ENCODE results near the gene AKAP8. TPM values are rescaled to one million over a fixed set of nuclear protein-coding genes. Genes with fewer than 3 reads are reported as not detected.
"Not testable (repeated sequence)": the region's sequence is repeated elsewhere in the genome, so short reads cannot be mapped to it uniquely, and the experiment has no call there.

The AKAP8 gene
- total RNA-seq, 3 donors from 2014 or later = 83.0 to 88.8 (median 88.0) TPM

DNA sequence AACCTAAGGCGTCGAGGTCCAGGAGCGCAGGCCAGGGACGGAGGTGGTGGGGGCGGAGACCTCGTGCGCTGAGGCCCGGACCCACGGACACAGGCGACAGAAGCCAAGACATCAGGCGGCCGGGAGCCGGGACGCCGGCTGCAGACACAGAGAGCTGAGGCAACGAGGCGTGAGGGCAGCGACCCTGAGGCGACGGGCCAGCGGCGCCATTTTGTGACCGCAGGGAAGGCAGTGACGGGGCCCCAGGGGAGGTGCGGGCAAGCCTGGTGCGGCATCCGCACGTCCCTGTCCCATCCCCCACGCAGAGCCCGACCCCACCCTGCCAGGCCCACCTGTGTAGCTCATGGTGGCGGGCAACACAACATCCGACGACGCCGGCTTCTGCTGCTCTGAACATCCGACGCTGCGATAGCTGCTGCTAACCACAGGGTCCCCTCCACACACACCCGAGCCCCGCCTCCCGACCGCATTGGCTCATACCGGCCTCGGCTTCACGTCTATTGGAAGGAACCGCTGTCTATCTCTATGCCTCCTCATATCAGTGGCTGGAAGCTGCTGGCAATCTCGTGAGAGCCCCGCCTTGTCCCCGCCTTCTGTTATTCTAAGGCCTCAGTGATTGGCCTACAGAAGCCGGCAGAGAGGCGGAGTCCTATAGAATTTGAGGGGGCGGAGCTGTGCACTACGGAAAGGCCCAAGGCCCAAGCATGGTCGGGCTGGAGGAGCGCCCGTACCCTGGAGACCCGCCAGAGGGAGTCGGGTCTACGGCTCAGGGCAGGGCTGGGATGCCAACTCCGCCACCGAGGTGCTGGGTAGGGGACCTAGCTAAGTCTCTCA is 39.2 kb upstream of the AKAP8 start, which contains the start of gene AKAP8L:
AKAP8L (minus strand) TSS at position 410 of the 834 bp plus-strand sequence; CDS start at position 345, 65 bp downstream.
- peaks cover 24% of the 10 kb centered on the region for H3K36me3 Mint-ChIP-seq (ENCODE audit: insufficient read depth)
- H3K4me3 Mint-ChIP-seq = peak within 1 kb of the TSS; percentile 94
- H3K4me1 Mint-ChIP-seq (ENCODE audit: low read depth) = peaks cover 42% of the 10 kb centered on the region
- no peaks in the 10 kb centered on the region for H3K9me3 Mint-ChIP-seq
- no peaks in the 10 kb centered on the region for H3K27me3 Mint-ChIP-seq (ENCODE audit: low read depth)
- peak; percentile 94 to 96 for ATAC-seq
- DNase-seq = peak; percentile 97

DNA sequence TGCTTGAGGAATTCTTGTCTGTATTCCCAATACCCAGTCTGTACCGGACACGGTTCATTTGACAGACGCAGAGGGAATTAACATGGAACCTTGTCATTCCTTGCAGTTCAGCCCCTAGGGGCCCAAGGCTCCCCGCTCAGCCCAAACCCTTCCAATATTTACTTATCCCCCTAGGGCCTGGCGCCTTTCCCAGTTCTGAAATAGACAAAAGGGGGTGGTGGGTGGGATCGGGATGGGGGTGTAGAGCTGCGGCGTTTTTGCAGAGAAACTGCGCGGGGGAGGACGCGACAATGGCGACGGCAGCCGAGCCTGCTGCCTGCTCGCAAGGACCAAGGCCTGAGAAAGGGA is 38.6 kb upstream of the AKAP8 start:
- DNase-seq = no peak
- no peak for ATAC-seq
- no peaks in the 10 kb centered on the region for H3K9me3 Mint-ChIP-seq
- peaks cover 22% of the 10 kb centered on the region for H3K36me3 Mint-ChIP-seq (ENCODE audit: insufficient read depth)
- H3K4me3 Mint-ChIP-seq = peak overlapping the region; percentile 94
- H3K27me3 Mint-ChIP-seq (ENCODE audit: low read depth) = no peaks in the 10 kb centered on the region
- peaks cover 47% of the 10 kb centered on the region for H3K4me1 Mint-ChIP-seq (ENCODE audit: low read depth)

GRCh38 chr19:15417699-15418098 is 38.1 kb upstream of the AKAP8 start:
- Mint-ChIP-seq H3K27me3 (ENCODE audit: low read depth) (no peaks in the 10 kb centered on the region), H3K9me3 (no peaks in the 10 kb centered on the region), H3K4me3 (peak overlapping the region; percentile 94), H3K4me1 (ENCODE audit: low read depth) (peaks cover 52% of the 10 kb centered on the region), H3K36me3 (ENCODE audit: insufficient read depth) (peaks cover 20% of the 10 kb centered on the region)
- ATAC-seq (no peak), DNase-seq (no peak)

- H3K4me3 Mint-ChIP-seq = no peak overlapping the region
- ATAC-seq (no peak), DNase-seq (no peak)
- H3K9me3 Mint-ChIP-seq = no peaks in the 10 kb centered on the region
- H3K36me3 Mint-ChIP-seq (ENCODE audit: insufficient read depth) = peaks cover 13% of the 10 kb centered on the region
- H3K4me1 Mint-ChIP-seq (ENCODE audit: low read depth) = peaks cover 47% of the 10 kb centered on the region
- H3K27me3 Mint-ChIP-seq (ENCODE audit: low read depth) = no peaks in the 10 kb centered on the region
Observed at GRCh38 chr19:15412832-15413231, 33.2 kb upstream of the AKAP8 start.

- not testable (repeated sequence) for H3K4me3 Mint-ChIP-seq; DNase-seq; H3K27me3 Mint-ChIP-seq (ENCODE audit: low read depth); ATAC-seq; H3K9me3 Mint-ChIP-seq
- H3K4me1 Mint-ChIP-seq (ENCODE audit: low read depth) = peaks cover 44% of the 10 kb centered on the region
- H3K36me3 Mint-ChIP-seq (ENCODE audit: insufficient read depth) = peaks cover 10% of the 10 kb centered on the region
Observed at GRCh38 chr19:15411351-15411750, 31.8 kb upstream of the AKAP8 start.

GRCh38 chr19:15404780-15405211 is 25.2 kb upstream of the AKAP8 start:
- Mint-ChIP-seq H3K27me3 (ENCODE audit: low read depth) (no peaks in the 10 kb centered on the region), H3K9me3 (no peaks in the 10 kb centered on the region), H3K4me3 (no peak overlapping the region), H3K36me3 (ENCODE audit: insufficient read depth) (peaks cover 9% of the 10 kb centered on the region), H3K4me1 (ENCODE audit: low read depth) (peaks cover 35% of the 10 kb centered on the region)
- no peak for ATAC-seq
- no peak for DNase-seq

GRCh38 chr19:15404097-15404779 is 24.7 kb upstream of the AKAP8 start:
- Mint-ChIP-seq H3K4me3 (no peak overlapping the region), H3K27me3 (ENCODE audit: low read depth) (no peaks in the 10 kb centered on the region), H3K36me3 (ENCODE audit: insufficient read depth) (peaks cover 11% of the 10 kb centered on the region), H3K9me3 (no peaks in the 10 kb centered on the region), H3K4me1 (ENCODE audit: low read depth) (peaks cover 30% of the 10 kb centered on the region)
- ATAC-seq (no peak), DNase-seq (no peak)

DNA sequence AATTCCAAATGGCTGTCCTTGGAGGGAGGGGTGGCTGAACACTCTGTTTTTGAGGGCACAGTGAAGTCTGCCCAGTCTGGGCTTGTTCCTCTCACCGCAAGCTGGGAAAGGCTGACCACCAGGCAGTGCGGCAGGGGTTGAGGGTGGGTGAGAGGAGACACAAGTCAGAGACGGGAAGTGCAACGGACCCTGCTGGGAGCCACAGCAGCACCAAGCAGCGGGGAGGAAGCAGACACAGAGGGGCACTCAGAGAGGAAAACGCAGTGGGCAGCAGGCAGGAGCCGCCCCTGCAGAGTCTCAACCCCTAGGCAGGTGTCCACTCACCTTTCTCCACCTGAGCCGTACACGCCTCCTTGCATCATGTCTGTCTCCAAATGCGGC is 23.6 kb upstream of the AKAP8 start:
- Mint-ChIP-seq H3K4me1 (ENCODE audit: low read depth) (peaks cover 27% of the 10 kb centered on the region), H3K9me3 (no peaks in the 10 kb centered on the region), H3K4me3 (no peak overlapping the region), H3K36me3 (ENCODE audit: insufficient read depth) (peaks cover 12% of the 10 kb centered on the region), H3K27me3 (ENCODE audit: low read depth) (no peaks in the 10 kb centered on the region)
- no peak for DNase-seq
- ATAC-seq = no peak

DNA sequence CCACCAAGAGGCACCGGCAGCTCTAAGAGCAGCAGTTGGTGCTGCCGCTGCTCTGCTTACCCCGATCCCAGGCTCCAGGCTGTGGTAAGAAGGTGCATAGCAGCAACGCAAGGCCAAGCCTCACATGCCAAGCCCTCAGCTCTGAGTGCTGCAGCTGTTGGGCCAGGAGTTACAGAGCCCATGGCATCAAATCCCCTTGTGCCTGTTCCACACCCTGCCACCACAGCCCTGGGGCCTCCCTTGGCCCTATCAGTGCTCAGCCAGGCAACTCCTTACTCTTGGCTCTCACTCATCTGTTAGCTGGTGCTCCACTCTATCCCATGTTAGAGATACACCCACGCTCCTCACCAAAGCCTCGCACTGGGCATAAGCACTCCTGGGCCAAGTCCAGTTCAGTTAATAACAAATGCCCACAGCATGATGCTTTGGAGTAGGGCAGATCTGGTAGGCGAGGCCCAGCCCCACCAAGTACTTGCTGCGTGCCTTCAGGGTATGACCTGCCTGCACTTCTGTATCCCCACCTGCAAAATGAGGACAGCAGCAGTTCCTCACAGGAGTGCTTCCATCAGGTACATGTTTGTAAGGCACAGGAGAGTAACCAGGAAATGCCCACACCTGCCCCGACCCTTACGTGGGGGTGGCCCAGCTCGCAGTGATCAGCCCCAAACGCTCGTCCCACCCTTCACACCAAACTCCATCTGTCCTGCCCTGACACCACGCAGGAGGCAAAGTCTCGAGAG is 23.0 kb upstream of the AKAP8 start:
- no peaks in the 10 kb centered on the region for H3K9me3 Mint-ChIP-seq
- peaks cover 18% of the 10 kb centered on the region for H3K36me3 Mint-ChIP-seq (ENCODE audit: insufficient read depth)
- ATAC-seq = no peak
- H3K4me1 Mint-ChIP-seq (ENCODE audit: low read depth) = peaks cover 22% of the 10 kb centered on the region
- no peaks in the 10 kb centered on the region for H3K27me3 Mint-ChIP-seq (ENCODE audit: low read depth)
- no peak for DNase-seq
- no peak overlapping the region for H3K4me3 Mint-ChIP-seq

GRCh38 chr19:15401397-15401710 is 21.8 kb upstream of the AKAP8 start:
- no peaks in the 10 kb centered on the region for H3K9me3 Mint-ChIP-seq
- peaks cover 13% of the 10 kb centered on the region for H3K4me1 Mint-ChIP-seq (ENCODE audit: low read depth)
- H3K36me3 Mint-ChIP-seq (ENCODE audit: insufficient read depth) = peaks cover 30% of the 10 kb centered on the region
- no peak overlapping the region for H3K4me3 Mint-ChIP-seq
- ATAC-seq (no peak), DNase-seq (no peak)
- H3K27me3 Mint-ChIP-seq (ENCODE audit: low read depth) = no peaks in the 10 kb centered on the region

DNA sequence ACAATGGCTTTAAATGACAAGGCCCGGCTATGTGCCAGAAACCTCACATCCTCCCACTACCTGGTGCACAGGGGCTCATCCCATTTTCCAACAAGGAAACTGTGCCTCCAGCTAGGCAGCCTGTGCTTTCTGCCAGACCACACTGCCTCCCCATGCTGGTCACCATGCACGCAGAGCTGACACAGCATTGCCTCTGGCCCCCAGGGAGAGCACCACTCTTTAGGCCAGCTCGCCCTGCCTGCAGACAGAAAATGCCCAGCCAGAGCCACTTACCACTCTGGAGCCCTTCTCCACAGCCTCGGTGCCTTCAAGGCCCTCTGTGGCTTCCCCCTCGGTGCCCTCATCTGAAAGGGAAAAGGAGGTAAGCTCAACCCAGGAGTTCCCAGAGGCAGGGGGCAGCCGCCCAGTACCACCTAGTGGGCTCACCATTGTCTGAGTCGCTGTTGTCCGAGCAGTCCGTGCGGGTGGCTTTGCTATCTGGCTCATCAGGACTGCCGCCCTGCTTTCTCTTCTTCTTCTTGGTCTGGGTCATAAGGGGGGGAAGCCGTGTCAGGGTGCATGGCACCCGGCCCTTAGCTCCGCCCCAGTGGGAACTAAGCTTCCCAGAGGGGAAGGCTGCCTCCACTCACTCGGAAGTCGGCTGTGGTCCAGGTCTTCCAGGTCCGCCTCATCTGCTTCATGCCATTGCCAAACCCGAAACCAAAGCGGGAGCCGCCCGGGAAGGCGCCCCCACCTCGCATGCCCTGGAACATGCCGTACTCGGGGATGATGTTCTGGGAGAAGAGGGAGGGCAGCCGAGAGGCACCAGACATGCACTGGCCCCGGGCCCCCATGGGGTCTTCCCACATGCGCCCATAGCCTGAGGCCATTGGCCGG is 21.2 kb upstream of the AKAP8 start:
- Mint-ChIP-seq H3K4me1 (ENCODE audit: low read depth) (peaks cover 11% of the 10 kb centered on the region), H3K4me3 (no peak overlapping the region), H3K27me3 (ENCODE audit: low read depth) (no peaks in the 10 kb centered on the region), H3K36me3 (ENCODE audit: insufficient read depth) (peaks cover 35% of the 10 kb centered on the region), H3K9me3 (no peaks in the 10 kb centered on the region)
- DNase-seq (no peak), ATAC-seq (no peak)

- DNase-seq = no peak
- peaks cover 34% of the 10 kb centered on the region for H3K36me3 Mint-ChIP-seq (ENCODE audit: insufficient read depth)
- no peaks in the 10 kb centered on the region for H3K27me3 Mint-ChIP-seq (ENCODE audit: low read depth)
- H3K4me3 Mint-ChIP-seq = no peak overlapping the region
- ATAC-seq = no peak
- H3K4me1 Mint-ChIP-seq (ENCODE audit: low read depth) = peaks cover 6% of the 10 kb centered on the region
- H3K9me3 Mint-ChIP-seq = no peaks in the 10 kb centered on the region
Observed at GRCh38 chr19:15399635-15400034, 20.0 kb upstream of the AKAP8 start.

GRCh38 chr19:15399234-15399515 is 19.6 kb upstream of the AKAP8 start:
- no peak overlapping the region for H3K4me3 Mint-ChIP-seq
- H3K9me3 Mint-ChIP-seq = no peaks in the 10 kb centered on the region
- H3K4me1 Mint-ChIP-seq (ENCODE audit: low read depth) = peaks cover 1% of the 10 kb centered on the region
- ATAC-seq = no peak
- peaks cover 33% of the 10 kb centered on the region for H3K36me3 Mint-ChIP-seq (ENCODE audit: insufficient read depth)
- H3K27me3 Mint-ChIP-seq (ENCODE audit: low read depth) = no peaks in the 10 kb centered on the region
- DNase-seq = no peak

Measured in activated T-cell treated with anti-CD3 and anti-CD28 coated beads, Interleukin-2, amount 50 U/mL, for 4 hours (primary cell).